Neural cell (in vitro differentiated cells): Measurements from ENCODE around the gene SETD6.

Experiments used
- EP300 ChIP-seq: fragments of 450-650 bp; conservative IDR thresholded peaks from 2 replicates; pipeline ENCODE4 v1.6.1; 2014; ENCODE audit warnings: antibody characterized with exemption, mild to moderate bottlenecking, moderate library complexity; ENCODE audit not compliant: poor library complexity, severe bottlenecking
- TF ChIP-seq, protein P1 (sequence below): IDR thresholded peaks from 2 replicates; pipeline ENCODE4 v1.6.1; 2012; ENCODE audit warnings: borderline replicate concordance
- TF ChIP-seq, protein P2 (sequence below): fragments of 450-650 bp; IDR thresholded peaks from 2 replicates; pipeline ENCODE4 v1.5.1; 2014; ENCODE audit warnings: antibody characterized with exemption, mild to moderate bottlenecking, moderate library complexity; ENCODE audit not compliant: poor library complexity, severe bottlenecking

DNA sequence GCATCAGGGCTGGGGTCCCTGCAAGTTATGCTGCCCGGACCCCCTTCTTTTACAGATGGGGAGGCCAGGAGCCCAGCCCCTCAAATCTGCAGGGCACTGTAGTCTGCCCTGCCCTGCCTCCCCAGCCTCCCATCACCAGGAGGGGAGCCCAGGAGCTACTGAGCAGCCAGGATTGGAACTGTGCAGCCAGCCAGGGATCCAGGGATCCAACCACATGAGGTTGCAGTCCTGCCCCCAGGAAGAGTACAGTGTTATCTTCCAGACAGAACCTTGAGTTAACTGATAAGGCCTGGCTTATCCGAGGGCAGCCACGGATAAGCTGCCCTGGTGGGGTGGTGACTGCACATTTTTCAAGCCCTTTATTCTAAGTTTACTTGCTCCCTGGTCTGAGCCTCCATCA, 26.8 kb upstream of the SETD6 start:
- TF ChIP-seq, protein P1, sequence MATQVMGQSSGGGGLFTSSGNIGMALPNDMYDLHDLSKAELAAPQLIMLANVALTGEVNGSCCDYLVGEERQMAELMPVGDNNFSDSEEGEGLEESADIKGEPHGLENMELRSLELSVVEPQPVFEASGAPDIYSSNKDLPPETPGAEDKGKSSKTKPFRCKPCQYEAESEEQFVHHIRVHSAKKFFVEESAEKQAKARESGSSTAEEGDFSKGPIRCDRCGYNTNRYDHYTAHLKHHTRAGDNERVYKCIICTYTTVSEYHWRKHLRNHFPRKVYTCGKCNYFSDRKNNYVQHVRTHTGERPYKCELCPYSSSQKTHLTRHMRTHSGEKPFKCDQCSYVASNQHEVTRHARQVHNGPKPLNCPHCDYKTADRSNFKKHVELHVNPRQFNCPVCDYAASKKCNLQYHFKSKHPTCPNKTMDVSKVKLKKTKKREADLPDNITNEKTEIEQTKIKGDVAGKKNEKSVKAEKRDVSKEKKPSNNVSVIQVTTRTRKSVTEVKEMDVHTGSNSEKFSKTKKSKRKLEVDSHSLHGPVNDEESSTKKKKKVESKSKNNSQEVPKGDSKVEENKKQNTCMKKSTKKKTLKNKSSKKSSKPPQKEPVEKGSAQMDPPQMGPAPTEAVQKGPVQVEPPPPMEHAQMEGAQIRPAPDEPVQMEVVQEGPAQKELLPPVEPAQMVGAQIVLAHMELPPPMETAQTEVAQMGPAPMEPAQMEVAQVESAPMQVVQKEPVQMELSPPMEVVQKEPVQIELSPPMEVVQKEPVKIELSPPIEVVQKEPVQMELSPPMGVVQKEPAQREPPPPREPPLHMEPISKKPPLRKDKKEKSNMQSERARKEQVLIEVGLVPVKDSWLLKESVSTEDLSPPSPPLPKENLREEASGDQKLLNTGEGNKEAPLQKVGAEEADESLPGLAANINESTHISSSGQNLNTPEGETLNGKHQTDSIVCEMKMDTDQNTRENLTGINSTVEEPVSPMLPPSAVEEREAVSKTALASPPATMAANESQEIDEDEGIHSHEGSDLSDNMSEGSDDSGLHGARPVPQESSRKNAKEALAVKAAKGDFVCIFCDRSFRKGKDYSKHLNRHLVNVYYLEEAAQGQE, result no peak
- no peak for TF ChIP-seq EP300
- TF ChIP-seq, protein P2, sequence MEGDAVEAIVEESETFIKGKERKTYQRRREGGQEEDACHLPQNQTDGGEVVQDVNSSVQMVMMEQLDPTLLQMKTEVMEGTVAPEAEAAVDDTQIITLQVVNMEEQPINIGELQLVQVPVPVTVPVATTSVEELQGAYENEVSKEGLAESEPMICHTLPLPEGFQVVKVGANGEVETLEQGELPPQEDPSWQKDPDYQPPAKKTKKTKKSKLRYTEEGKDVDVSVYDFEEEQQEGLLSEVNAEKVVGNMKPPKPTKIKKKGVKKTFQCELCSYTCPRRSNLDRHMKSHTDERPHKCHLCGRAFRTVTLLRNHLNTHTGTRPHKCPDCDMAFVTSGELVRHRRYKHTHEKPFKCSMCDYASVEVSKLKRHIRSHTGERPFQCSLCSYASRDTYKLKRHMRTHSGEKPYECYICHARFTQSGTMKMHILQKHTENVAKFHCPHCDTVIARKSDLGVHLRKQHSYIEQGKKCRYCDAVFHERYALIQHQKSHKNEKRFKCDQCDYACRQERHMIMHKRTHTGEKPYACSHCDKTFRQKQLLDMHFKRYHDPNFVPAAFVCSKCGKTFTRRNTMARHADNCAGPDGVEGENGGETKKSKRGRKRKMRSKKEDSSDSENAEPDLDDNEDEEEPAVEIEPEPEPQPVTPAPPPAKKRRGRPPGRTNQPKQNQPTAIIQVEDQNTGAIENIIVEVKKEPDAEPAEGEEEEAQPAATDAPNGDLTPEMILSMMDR, result no peak
